Putamen (tissue), 1 donor: ENCODE measurements around the gene KDM2B.
A peak's percentile ranks its signal among the peaks of the same experiment; 100 is the strongest.

Experiments used
- DNase-seq: peaks from one replicate; pipeline ENCODE4 v3.0.0-alpha.2; 2016; ENCODE audit warnings: low spot score

KDM2B gene

DNA sequence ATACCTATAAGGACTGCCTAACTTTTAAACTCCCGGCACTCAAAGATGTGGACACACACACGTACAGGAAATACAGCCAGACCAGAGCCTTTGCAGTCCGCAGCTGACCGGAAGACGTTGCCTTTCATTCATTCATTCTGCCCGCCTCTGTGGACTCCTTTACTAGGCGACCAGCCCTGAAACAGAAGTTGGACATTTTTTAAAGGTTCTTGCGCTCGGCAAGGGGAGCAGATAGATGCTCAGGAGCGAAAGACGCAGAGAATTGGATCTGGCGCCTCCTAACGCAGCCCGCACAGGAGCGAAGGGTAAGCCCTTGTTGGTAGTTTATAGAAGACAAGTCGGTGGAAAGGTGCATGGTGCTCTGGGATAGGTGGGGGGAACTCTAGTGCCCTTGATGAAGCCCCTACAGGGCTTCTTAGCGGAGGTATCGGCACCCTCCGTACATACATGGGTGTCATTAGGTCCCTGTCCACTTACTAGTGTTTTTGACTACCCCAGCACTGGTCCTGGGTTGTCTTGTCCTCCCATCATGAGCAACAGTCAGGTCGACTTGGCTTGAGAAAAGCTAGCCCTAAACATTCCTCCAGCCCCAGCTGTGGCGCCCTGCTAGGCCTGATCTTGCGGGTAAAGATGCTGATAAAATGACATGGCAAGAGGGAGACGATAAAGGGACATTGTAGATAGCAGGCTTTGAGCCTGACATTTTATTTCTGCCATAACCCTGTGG lies at the start of gene KDM2B:
TSS of gene KDM2B (minus strand) at position 65 of the 727 bp plus-strand sequence. CDS start 112 bp downstream, outside the sequence.
- DNase-seq, result peak; percentile 62

DNA sequence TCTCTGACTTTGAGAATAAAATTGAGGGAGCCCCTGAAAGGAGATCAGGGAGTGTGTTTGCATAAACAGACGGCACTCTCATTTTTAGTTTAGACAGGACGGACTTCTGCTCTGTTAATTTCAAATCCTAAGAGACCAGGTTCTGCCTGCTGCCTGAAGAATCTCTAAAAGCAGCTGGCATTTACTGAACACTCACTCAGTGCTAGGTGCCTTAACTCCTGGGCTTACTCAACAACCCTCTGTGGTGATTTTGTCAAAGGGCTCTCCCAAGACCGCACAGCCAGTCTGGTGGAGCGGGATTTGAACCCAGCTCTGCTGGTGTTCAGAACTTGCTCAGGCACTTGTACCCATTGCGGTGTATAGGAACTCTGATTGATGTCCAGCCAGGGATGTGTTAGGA lies 47.7 kb upstream of the KDM2B start:
- no peak for DNase-seq

GRCh38 chr12:121628037-121628436 lies 47.2 kb upstream of the KDM2B start:
- DNase-seq, result no peak

DNA sequence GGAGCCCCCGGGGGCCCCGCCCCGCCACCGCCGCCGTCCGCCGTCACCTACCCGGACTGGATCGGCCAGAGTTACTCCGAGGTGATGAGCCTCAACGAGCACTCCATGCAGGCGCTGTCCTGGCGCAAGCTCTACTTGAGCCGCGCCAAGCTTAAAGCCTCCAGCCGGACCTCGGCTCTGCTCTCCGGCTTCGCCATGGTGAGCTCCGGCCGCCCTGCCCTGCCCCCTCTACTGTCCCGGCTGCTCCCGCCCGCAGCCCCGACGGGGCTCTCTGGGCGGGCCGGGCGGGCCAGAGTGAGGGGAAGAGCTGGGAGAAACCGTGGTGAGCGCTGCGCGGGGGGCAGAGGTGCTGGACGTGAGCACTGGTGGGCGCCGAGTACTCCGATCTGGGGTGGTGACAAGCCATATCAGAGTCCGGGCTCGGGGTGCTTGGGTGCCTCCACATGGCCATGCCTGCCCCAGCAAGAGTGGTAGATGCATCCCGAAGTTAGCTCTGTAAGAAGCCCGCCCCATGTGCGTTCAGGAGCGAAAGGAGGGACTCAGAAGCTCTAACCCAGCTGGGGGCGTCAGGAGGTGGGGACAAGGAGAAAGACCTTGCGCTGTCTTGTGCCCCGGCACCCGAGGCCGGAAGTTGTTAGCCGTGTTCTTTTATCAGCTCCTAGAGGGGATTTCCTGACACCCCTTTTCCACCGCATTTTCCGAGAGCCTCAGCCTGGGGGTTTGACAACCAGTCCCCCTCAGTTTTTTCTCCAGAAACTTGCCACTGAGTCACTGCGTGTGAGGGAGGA lies 46.2 kb upstream of the KDM2B start:
- DNase-seq, result no peak

- peak; percentile 94 for DNase-seq
Observed at GRCh38 chr12:121626087-121626852, 45.4 kb upstream of the KDM2B start, which contains the start of gene ORAI1. Gene ORAI1 (plus strand): TSS chr12:121626530.

GRCh38 chr12:121620333-121620891 lies 39.6 kb upstream of the KDM2B start:
- DNase-seq, result no peak

GRCh38 chr12:121618659-121619233 lies 37.9 kb upstream of the KDM2B start:
- DNase-seq, result no peak

GRCh38 chr12:121614872-121615467 lies 34.1 kb upstream of the KDM2B start:
- DNase-seq, result no peak

DNA sequence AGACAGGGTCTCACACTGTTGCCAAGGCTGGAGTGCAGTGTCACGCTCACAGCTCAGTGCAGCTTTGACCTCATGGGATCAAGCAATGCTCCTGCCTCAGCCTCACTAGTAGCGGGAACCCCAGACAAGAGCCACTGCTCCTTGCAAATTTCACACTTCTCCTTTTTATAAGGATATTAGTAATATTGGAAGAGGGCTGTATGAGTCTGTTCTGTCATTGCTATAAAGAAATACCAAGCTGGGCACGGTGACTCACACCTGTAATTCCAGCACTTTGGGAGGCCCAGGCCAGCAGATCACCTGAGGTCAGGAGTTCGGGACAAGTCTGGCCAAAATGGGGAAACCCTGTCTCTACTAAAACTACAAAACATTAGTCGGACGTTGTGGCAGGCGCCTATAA lies 32.6 kb upstream of the KDM2B start:
- no peak for DNase-seq

DNA sequence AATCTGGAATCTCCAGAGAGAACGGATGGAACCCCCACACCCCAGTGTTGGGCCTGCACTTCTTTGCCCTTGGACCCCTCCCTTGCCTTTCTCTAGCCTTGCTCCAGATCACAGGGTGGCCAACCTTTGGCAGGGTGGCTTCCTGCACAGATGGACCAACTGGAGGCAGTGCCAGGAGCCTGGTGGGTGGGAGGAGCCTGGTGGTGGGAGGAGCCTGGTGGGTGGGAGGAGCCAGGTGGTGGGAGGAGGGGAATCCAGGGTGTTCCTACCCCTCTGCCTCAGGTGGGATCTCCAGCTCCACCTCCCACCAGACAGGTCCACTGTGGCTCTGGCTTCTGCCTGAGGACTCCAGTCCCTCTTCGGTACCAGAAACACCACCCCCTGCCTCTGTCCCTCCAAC lies 30.5 kb upstream of the KDM2B start:
- no peak for DNase-seq

DNA sequence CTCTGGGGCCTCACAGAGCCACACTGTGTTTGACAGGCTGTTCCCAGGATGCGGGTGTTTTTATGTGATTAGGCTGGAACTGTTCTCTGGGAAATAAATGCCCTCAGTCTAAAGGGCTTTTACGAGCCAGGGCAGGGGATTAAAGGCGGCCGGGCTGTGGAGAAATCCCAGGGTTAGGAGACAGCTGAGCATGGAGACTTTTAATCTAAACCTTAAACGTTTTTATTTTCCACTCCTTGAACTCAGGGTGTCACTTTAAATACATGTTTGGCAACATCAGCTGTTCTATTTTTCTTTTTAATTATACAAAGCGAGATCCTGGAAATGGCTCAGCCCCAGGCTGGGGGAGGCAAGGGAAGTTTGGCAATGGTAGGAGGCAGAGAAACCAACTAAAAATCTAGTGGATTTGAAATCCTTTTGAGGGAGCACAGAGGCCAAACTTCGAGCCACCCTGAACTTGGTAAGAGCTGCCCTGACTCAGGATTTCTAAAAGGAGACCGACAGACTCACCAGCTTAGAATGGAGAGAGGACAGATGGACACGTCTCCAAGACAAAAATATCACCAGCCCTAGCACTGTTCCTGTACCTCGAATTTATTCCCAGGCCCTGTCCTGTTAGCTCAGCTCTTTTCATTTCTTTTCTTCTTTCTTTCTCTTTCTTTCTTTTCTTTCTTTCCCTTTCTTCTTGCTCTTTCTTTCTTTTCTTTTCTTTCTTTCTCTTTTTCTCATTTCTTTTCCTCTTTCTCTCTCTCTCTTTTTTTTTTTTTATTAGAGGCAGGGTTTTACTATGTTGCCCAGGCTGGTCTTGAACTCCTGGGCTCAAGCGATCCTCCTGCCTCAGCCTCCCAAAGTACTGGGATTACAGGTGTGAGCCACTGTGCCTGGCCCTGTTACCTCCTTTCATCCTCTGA lies 29.7 kb upstream of the KDM2B start:
- DNase-seq, result no peak

GRCh38 chr12:121608301-121608700 lies 27.5 kb upstream of the KDM2B start:
- no peak for DNase-seq

- DNase-seq, result no peak
Observed at GRCh38 chr12:121603581-121603980, 22.8 kb upstream of the KDM2B start.

DNA sequence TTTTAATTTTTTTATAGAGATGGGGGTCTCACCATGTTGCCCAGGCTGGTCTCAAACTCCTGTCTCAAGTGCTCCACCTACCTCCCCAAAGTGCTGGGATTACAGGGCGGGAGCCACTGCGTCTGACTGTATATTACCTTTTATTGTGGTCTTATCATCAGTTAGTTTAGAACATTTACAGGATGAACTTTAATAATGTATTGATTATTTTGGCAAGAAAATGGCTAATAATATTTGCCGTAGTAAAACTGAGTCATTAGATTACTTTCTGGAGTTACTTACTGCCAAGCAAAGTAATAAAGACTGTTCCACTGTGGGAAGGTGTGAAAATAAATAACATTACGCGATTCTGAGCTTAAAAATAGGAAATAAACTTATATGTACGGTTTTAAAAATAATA lies 21.9 kb upstream of the KDM2B start:
- no peak for DNase-seq

DNA sequence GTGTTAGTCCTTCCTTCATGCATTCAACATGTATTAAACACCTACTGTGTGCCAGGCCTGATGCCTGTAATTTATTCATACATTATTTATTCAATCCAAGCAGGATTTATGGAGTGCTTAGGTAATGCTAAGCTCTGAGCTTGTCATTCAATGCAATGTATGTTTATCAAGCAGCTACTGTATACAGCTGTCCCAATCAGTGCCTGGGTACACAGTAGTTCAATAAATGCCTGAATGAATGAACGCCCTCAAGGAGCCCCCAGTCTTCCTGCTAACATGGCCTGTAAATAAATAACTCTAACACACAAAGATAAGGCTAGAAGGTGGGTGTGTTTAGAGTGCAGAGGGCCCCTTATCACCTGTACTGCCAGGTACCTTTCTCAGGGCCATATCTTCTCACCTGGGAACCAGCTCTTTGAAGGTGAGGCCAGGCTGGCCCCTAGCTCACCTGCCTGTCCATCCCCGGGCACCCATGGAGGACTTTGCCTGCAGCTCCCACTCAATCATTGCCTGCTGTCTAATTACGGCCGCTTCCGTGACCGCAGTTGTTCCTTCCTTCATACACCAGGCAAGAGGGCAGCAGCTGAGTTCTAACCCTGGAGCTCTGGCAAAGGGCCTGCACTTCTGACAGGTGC lies 20.0 kb upstream of the KDM2B start:
- no peak for DNase-seq

DNA sequence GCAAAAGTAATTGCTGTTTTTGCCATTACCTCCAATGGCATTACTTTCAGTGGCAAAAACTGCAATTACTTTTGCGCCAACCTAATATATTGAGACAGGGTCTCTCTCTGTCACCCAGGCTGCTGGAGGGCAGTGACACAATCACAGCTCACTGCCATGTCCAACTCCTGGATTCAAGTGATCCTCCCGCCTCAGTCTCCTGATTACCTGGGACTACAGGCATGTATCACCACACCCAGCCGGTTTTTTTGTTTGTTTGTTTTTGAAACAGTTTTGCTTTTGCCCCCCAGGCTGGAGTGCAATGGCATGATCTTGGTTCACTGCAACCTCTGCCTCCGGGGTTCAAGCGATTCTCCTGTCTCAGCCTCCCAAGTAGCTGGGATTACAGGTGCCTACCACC lies 15.7 kb upstream of the KDM2B start:
- no peak for DNase-seq

- DNase-seq, result no peak
Observed at GRCh38 chr12:121595520-121595919, 14.7 kb upstream of the KDM2B start.

GRCh38 chr12:121592320-121592719 lies 11.5 kb upstream of the KDM2B start:
- DNase-seq, result no peak

GRCh38 chr12:121590476-121591143 lies 9.8 kb upstream of the KDM2B start:
- no peak for DNase-seq
